Adrenal gland (tissue), 12 donors: ENCODE measurements around the gene LDLRAP1. TPM values are rescaled to one million over a fixed set of nuclear protein-coding genes. Genes with fewer than 3 reads are reported as not detected.

Experiments
- DNase-seq, 7 donors: peaks; one replicate each; pipeline ENCODE4 v3.0.0-alpha.2; 2019 to 2020
- H3K27ac ChIP-seq, 5 donors: fragments of 200-600 bp; sonication (generic) in 4 of 5; 1 replicate in 3 of 5; 2 replicates in 2 of 5; pipeline versions ENCODE4 v1.5.1 to v1.8.0; 2016 to 2020; ENCODE audit warnings: mild to moderate bottlenecking in 1 of 5
- H3K27me3 ChIP-seq: fragments of 200-600 bp; 2 replicates; pipeline ENCODE4 v1.8.0; 2021
- H3K36me3 ChIP-seq, 2 donors: fragments of 200-600 bp; replicated peaks in 1 of 2; 1 replicate in 1 of 2; 2 replicates in 1 of 2; pipeline versions ENCODE4 v1.5.1 to v1.8.0; 2018 to 2022
- H3K4me1 ChIP-seq, 2 donors: fragments of 200-600 bp; replicated peaks in 1 of 2; 1 replicate in 1 of 2; 2 replicates in 1 of 2; pipeline versions ENCODE4 v1.5.1 to v1.8.0; 2018 to 2021
- H3K4me3 ChIP-seq, 4 donors: fragments of 200-600 bp; sonication (generic) in 3 of 4; one replicate each; pipeline ENCODE4 v1.5.1; 2016 to 2018
- H3K9me3 ChIP-seq, 3 donors: fragments of 200-600 bp; sonication (generic) in 1 of 3; replicated peaks in 1 of 3; 1 replicate in 2 of 3; 2 replicates in 1 of 3; pipeline versions ENCODE4 v1.5.1 to v1.8.0; 2016 to 2021
- CTCF ChIP-seq, 6 experiments: fragments of 450-650 bp in 4 of 6; fragments of 200-600 bp in 2 of 6; sonication (generic) in 1 of 6; IDR thresholded peaks; 1 replicate in 5 of 6; 2 replicates in 1 of 6; pipeline versions ENCODE4 v1.5.1 to v1.8.0; 2016 to 2021; ENCODE audit warnings: antibody characterized with exemption in 6 of 6, mild to moderate bottlenecking in 2 of 6, moderate library complexity in 1 of 6
- POLR2A ChIP-seq, 2 donors: fragments of 450-650 bp; IDR thresholded peaks; one replicate each; pipeline ENCODE4 v1.6.1; 2017; ENCODE audit warnings: antibody characterized with exemption in 2 of 2, mild to moderate bottlenecking in 2 of 2, moderate library complexity in 1 of 2
- WGBS, 4 donors: extraction: QIAGEN DNeasy Blood & Tissue Kit in 2 of 4; methylation state at CpG; one replicate each; pipeline versions ENCODE4 v1.1.5 to v1.1.7; 2013 to 2017; 5-methylcytosine and 5-hydroxymethylcytosine counted together
- intact Hi-C, 2 donors: fragments of 100-400 bp; cut with DNase I; formaldehyde crosslinking; loops; one replicate each; pipeline versions ENCODE4 v1.14.1 to v1.15.0; 2022 to 2023
- polyA plus RNA-seq, 3 donors: library from polyadenylated mRNA; stranded (reverse); fragments of 200-250 nt in 2 of 3; fragments of 350-450 nt in 1 of 3; fragmentation: Illumina TruSeq in 1 of 3; extraction: RNeasy Lipid Tissue Mini Kit (QIAGEN cat#74804) in 1 of 3; gene quantifications; one replicate each; pipeline ENCODE4 v1.2.3, GENCODE V29; 2013 to 2014
- total RNA-seq, 9 donors: library from RNA; depleted of rRNA in 4 of 9; stranded (reverse); fragments of >200 nt in 4 of 9; fragments of 120-200 nt in 1 of 9; fragmentation: NEBNext Ultra II Directional in 1 of 9; extraction: Animal tissue kit (Norgen Biotek cat#: 25700) in 1 of 9; gene quantifications; one replicate each; pipeline versions ENCODE4 v1.1.0 to v1.2.4, GENCODE V29; 2013 to 2023
- donor health status: healthy with polysubstance abuse.
- donor health status: Bipolar disorder and iron deficiency.
- donor health status: DM: yes; HTN: yes; CAD: no.
- donor health status: DM: no; HTN: no; CAD: no.
- donor health status: DM: no; HTN: no; CAD: no.
- donor health status: DM: yes; HTN: yes; CAD: no.

LDLRAP1 gene
- total and polyA plus RNA-seq, 12 donors = 6.8 to 39.1 (median 27.3) TPM

DNA sequence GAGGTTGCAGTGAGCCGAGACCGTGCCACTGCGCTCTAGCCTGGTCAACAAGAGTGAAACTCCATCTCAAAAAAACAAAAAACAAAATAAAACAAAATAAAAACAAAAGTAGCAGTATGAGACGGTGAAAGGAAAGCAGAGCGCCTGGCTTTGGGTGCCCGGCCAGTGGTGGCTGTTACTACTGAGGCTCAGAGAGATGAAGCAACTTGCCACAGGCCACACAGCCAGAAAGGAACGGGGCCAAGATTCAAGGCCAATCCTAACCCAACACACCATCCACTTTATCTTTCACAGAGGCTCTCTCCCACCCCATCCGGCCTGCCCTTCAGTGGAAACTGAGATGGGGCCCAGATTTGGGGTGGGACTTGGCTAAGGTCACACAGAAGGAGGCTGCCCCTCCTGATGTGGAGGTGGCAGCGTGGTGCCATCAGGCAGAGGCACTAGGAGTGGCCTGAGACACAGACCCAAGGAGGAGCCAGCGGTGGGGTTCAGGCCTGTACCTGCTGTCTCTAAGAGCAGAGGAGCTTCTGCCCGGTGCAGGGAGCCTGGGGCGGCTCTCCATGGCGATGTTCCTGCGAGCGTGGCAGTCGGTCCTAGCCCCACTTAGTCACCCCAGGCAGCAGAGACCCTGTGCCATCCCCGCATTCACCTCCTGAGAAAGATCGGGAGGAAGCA, 33.2 kb downstream of the LDLRAP1 start:
- 89 to 94% (median 90%) methylated on average over 15 to 18 of the region's 18 CpGs for WGBS, 4 donors
- TF ChIP-seq CTCF (IDR thresholded peaks at IDR 0.05) = no peak
- TF ChIP-seq POLR2A (IDR thresholded peaks at IDR 0.05) = no peak
- H3K27ac ChIP-seq = no peak overlapping the region
- H3K27me3 ChIP-seq = no peaks in the 10 kb centered on the region
- H3K36me3 ChIP-seq = no peaks in the 10 kb centered on the region
- intact Hi-C loops = no loop called here
- H3K4me1 ChIP-seq = peaks cover 5 to 6% of the 10 kb centered on the region in 2 donors
- no peak overlapping the region for H3K4me3 ChIP-seq
- no peak for DNase-seq
- H3K9me3 ChIP-seq = no peaks in the 10 kb centered on the region

- Histone ChIP-seq H3K36me3 (no peaks in the 10 kb centered on the region), H3K4me3 (no peak overlapping the region), H3K27me3 (no peaks in the 10 kb centered on the region), H3K4me1 (peaks cover 0 to 5% of the 10 kb centered on the region in 2 donors), H3K9me3 (no peaks in the 10 kb centered on the region), H3K27ac (no peak overlapping the region)
- TF ChIP-seq POLR2A (IDR thresholded peaks at IDR 0.05) (no peak), CTCF (IDR thresholded peaks at IDR 0.05) (no peak)
- intact Hi-C loops = no loop called here
- DNase-seq = no peak
- WGBS, 4 donors = 83 to 86% (median 86%) methylated on average over 21 of the region's 21 CpGs
Measured at GRCh38 chr1:25577134-25577920, 33.9 kb downstream of the LDLRAP1 start.

DNA sequence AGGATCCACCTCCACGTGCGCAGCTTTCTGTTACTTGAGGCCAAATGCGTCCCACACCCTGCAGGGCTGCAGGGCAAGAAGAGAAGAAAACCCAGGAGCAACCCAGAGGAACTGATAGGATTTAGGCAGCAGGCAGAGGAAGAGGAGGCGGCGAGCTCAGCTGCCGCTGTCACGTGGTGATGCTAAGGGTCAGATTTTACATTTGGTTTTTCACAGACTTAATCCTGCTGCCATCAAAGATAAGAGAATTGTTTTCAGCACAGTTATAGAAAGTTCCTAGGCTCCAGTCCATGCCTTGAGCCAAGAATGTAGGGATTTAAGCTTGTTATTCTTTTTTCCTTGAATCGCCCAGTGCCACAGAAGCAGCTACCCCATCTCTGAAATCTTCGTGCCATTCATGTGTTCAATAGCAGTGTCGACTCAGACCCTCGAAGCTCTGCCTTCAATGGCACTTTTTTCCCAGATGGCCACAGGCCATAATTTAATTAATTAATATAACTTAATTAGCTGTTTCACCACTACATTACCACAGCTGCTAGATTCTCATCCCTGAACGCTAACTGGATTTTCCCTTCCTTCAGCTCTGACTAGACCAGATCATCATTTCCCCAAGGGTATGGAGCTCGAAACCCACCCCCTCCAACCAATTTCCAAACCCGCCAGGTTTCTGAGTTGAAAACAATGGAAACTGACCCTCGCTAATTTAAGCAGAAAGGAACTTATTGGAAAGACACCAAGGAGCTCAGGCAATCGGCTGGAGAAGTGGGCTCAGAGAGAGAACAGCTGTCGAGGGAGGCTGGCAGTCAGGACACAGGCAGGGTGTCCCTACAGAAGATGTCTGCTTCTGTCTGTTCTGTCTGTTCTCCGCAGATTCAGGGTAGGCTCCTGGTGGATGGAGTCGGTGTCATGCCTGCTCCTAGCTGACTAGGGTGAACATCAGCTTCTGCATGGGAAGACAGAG, 36.2 kb downstream of the LDLRAP1 start:
- H3K9me3 ChIP-seq = no peaks in the 10 kb centered on the region
- no peak overlapping the region for H3K4me3 ChIP-seq
- no peaks in the 10 kb centered on the region for H3K4me1 ChIP-seq
- H3K36me3 ChIP-seq = no peaks in the 10 kb centered on the region
- H3K27me3 ChIP-seq = no peaks in the 10 kb centered on the region
- TF ChIP-seq CTCF (IDR thresholded peaks at IDR 0.05) (no peak), POLR2A (IDR thresholded peaks at IDR 0.05) (no peak)
- WGBS, 4 donors = 81 to 84% (median 82%) methylated on average over 19 of the region's 19 CpGs
- DNase-seq = no peak
- H3K27ac ChIP-seq = no peak overlapping the region
- intact Hi-C loops = no loop called here

DNA sequence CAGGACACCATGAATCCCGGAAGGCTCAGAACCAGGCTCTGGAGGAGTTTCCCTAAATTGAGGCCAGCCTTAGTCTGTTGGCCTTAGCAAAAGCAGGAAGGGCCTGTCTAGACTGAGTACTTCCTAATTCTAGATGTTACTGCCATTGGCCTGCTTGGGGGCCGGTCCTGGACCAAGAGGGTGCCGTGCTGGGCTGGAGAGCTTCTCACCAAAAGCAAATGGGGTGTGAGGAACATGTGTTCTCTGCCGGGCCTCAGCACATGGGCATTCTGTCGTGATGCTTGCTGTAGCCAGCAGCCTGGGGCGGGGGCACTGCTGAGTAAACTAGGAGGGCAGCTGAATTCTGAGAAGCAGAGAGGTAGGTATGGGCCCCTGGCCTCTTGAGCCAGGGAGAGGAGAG, 37.5 kb downstream of the LDLRAP1 start:
- H3K27me3 ChIP-seq = no peaks in the 10 kb centered on the region
- no peak overlapping the region for H3K4me3 ChIP-seq
- no peak for TF ChIP-seq POLR2A (IDR thresholded peaks at IDR 0.05)
- no peak for TF ChIP-seq CTCF (IDR thresholded peaks at IDR 0.05)
- intact Hi-C loops = no loop called here
- 75 to 87% (median 81%) methylated on average over 4 to 6 of the region's 6 CpGs for WGBS, 4 donors
- no peaks in the 10 kb centered on the region for H3K36me3 ChIP-seq
- DNase-seq = no peak
- no peaks in the 10 kb centered on the region for H3K9me3 ChIP-seq
- H3K27ac ChIP-seq = no peak overlapping the region
- H3K4me1 ChIP-seq = no peaks in the 10 kb centered on the region
